H9 (cell line): ENCODE data around the gene PAPLN. TPM values are rescaled to one million over a fixed set of nuclear protein-coding genes. Genes with fewer than 3 reads are reported as not detected.

Experiments used
- DNase-seq: peaks from one replicate; pipeline ENCODE4 v3.0.0-alpha.2; 2017
- H2AFZ ChIP-seq: one replicate; pipeline ENCODE4 v1.6.1; 2013; ENCODE audit warnings: mild to moderate bottlenecking, low read length, control low read depth, moderate library complexity
- H2AK5ac ChIP-seq: 2 replicates; pipeline ENCODE4 v1.6.1; 2013; ENCODE audit warnings: low read length, control low read depth, mixed read lengths; ENCODE audit not compliant: insufficient read length
- H2BK120ac ChIP-seq: one replicate; pipeline ENCODE4 v1.6.1; 2013; ENCODE audit warnings: low read depth, mild to moderate bottlenecking, low read length, control low read depth, inconsistent platforms; ENCODE audit not compliant: poor library complexity, severe bottlenecking
- H2BK12ac ChIP-seq: 2 replicates; pipeline ENCODE4 v1.6.1; 2013; ENCODE audit warnings: low read length, control low read depth, mixed read lengths, low read depth; ENCODE audit not compliant: insufficient read length
- H2BK15ac ChIP-seq: 2 replicates; pipeline ENCODE4 v1.6.1; 2013; ENCODE audit warnings: low read depth, low read length, control low read depth
- H2BK20ac ChIP-seq: one replicate; pipeline ENCODE4 v1.6.1; 2013; ENCODE audit warnings: low read depth, mild to moderate bottlenecking, low read length, control low read depth, inconsistent platforms; ENCODE audit not compliant: poor library complexity, severe bottlenecking
- H2BK5ac ChIP-seq: 2 replicates; pipeline ENCODE4 v1.6.1; 2013; ENCODE audit warnings: low read length, control low read depth, mixed read lengths; ENCODE audit not compliant: insufficient read length
- H3K14ac ChIP-seq: 2 replicates; pipeline ENCODE4 v1.6.1; 2013; ENCODE audit warnings: low read length, control low read depth; ENCODE audit not compliant: insufficient read depth
- H3K18ac ChIP-seq: 2 replicates; pipeline ENCODE4 v1.6.1; 2013; ENCODE audit warnings: low read depth, mild to moderate bottlenecking, mixed read lengths, low read length, control low read depth; ENCODE audit not compliant: insufficient read length
- H3K23ac ChIP-seq: 2 replicates; pipeline ENCODE4 v1.6.1; 2013; ENCODE audit warnings: low read length, control low read depth, mixed read lengths, low read depth; ENCODE audit not compliant: insufficient read length
- H3K23me2 ChIP-seq: 2 replicates; pipeline ENCODE4 v1.6.1; 2013; ENCODE audit warnings: low read depth, mild to moderate bottlenecking, mixed read lengths, low read length, control low read depth; ENCODE audit not compliant: insufficient read length, poor library complexity, severe bottlenecking
- H3K27ac ChIP-seq: 2 replicates; pipeline ENCODE4 v1.5.1; 2013; ENCODE audit warnings: low read length, control low read depth, mixed read lengths, low read depth; ENCODE audit not compliant: insufficient read length
- H3K27me3 ChIP-seq: 2 replicates; pipeline ENCODE4 v1.6.1; 2013; ENCODE audit warnings: low read length, control low read depth, inconsistent platforms; ENCODE audit not compliant: insufficient read depth
- H3K4ac ChIP-seq: 2 replicates; pipeline ENCODE4 v1.6.1; 2013; ENCODE audit warnings: low read depth, mild to moderate bottlenecking, control low read depth, inconsistent platforms, low read length, moderate library complexity
- H3K4me1 ChIP-seq: 2 replicates; pipeline ENCODE4 v1.6.1; 2013; ENCODE audit warnings: low read length, control low read depth, inconsistent platforms; ENCODE audit not compliant: insufficient read depth
- H3K4me2 ChIP-seq: 2 replicates; pipeline ENCODE4 v1.6.1; 2013; ENCODE audit warnings: low read length, control low read depth, mixed read lengths; ENCODE audit not compliant: insufficient read length, insufficient read depth
- H3K56ac ChIP-seq: 2 replicates; pipeline ENCODE4 v1.6.1; 2013; ENCODE audit warnings: low read depth, mild to moderate bottlenecking, mixed read lengths, low read length, control low read depth; ENCODE audit not compliant: insufficient read length
- H3K79me1 ChIP-seq: 2 replicates; pipeline ENCODE4 v1.6.1; 2013; ENCODE audit warnings: low read depth, mild to moderate bottlenecking, moderate library complexity, low read length, control low read depth, inconsistent platforms; ENCODE audit not compliant: insufficient read depth, poor library complexity, severe bottlenecking
- H3K79me2 ChIP-seq: 2 replicates; pipeline ENCODE4 v1.6.1; 2013; ENCODE audit warnings: low read length, control low read depth, inconsistent platforms; ENCODE audit not compliant: insufficient read depth
- H3K9ac ChIP-seq: 2 replicates; pipeline ENCODE4 v1.6.1; 2013; ENCODE audit warnings: low read length, control low read depth, mixed read lengths; ENCODE audit not compliant: insufficient read length; ENCODE audit errors: extremely low read depth
- H3K9me3 ChIP-seq: one replicate; pipeline ENCODE4 v1.6.1; 2013; ENCODE audit warnings: low read depth, low read length, inconsistent platforms; ENCODE audit not compliant: control insufficient read depth
- H3T11ph ChIP-seq: one replicate; pipeline ENCODE4 v1.6.1; 2013; ENCODE audit warnings: mild to moderate bottlenecking, low read length, control low read depth, inconsistent platforms
- H4K20me1 ChIP-seq: one replicate; pipeline ENCODE4 v1.6.1; 2013; ENCODE audit not compliant: control insufficient read depth, insufficient read length, insufficient read depth
- H4K5ac ChIP-seq: 2 replicates; pipeline ENCODE4 v1.6.1; 2013; ENCODE audit warnings: low read depth, mild to moderate bottlenecking, mixed read lengths, low read length, control low read depth; ENCODE audit not compliant: insufficient read length
- H4K8ac ChIP-seq: replicated peaks from 2 replicates; pipeline ENCODE4 v1.6.1; 2013; ENCODE audit warnings: low read length, control low read depth, mixed read lengths, low read depth; ENCODE audit not compliant: insufficient read length
- H4K91ac ChIP-seq: 2 replicates; pipeline ENCODE4 v1.6.1; 2013; ENCODE audit warnings: low read depth, mild to moderate bottlenecking, moderate library complexity, mixed read lengths, low read length, control low read depth; ENCODE audit not compliant: insufficient read length
- H3K27ac Mint-ChIP-seq, 3 experiments: 2 replicates in 2 of 3; 3 replicates in 1 of 3; pipeline ENCODE4 v1.8.0; 2020 to 2021; ENCODE audit warnings: mixed read lengths in 3 of 3, mild to moderate bottlenecking in 1 of 3, moderate library complexity in 1 of 3
- H3K27me3 Mint-ChIP-seq: 2 replicates; pipeline ENCODE4 v1.8.0; 2021; ENCODE audit warnings: low read depth, mild to moderate bottlenecking, moderate library complexity, mixed read lengths
- H3K36me3 Mint-ChIP-seq, 3 experiments: 2 replicates in 2 of 3; 3 replicates in 1 of 3; pipeline ENCODE4 v1.8.0; 2020 to 2021; ENCODE audit warnings: low read depth in 3 of 3, mixed read lengths in 3 of 3; ENCODE audit not compliant: insufficient read depth in 1 of 3
- H3K4me1 Mint-ChIP-seq, 2 experiments: 2 replicates each; pipeline ENCODE4 v1.8.0; 2020; ENCODE audit warnings: mixed read lengths in 2 of 2
- H3K4me3 Mint-ChIP-seq, 2 experiments: 2 replicates in 1 of 2; 3 replicates in 1 of 2; pipeline ENCODE4 v1.8.0; 2020 to 2021; ENCODE audit warnings: mild to moderate bottlenecking in 2 of 2, mixed read lengths in 2 of 2, moderate library complexity in 1 of 2
- H3K9me3 Mint-ChIP-seq, 2 experiments: 2 replicates in 1 of 2; 3 replicates in 1 of 2; pipeline ENCODE4 v1.8.0; 2020; ENCODE audit warnings: mild to moderate bottlenecking in 2 of 2, mixed read lengths in 2 of 2, moderate library complexity in 1 of 2
- WGBS: extraction: QIAGEN DNeasy Blood & Tissue Kit; methylation state at CpG from one replicate; pipeline ENCODE4 v1.1.7; 2013; ENCODE audit warnings: missing lambda C conversion rate, low lambda C conversion rate, mixed read lengths; ENCODE audit not compliant: insufficient read length; ENCODE audit errors: extremely low coverage; 5-methylcytosine and 5-hydroxymethylcytosine counted together
- total RNA-seq: library from RNA; stranded (reverse); gene quantifications from 2 replicates; pipeline ENCODE4 v1.2.1, GENCODE V29; 2021
- TF ChIP-seq, protein P1 (sequence below): fragments of 200-600 bp; sonication (generic); conservative IDR thresholded peaks from 3 replicates; pipeline ENCODE4 v1.8.0; 2021; ENCODE audit warnings: antibody characterized with exemption, mild to moderate bottlenecking

Gene PAPLN
- total RNA-seq, 1 experiment from 2014 or later = 8.5 TPM

GRCh38 chr14:73246387-73247150 is 9.3 kb downstream of the PAPLN start:
- Histone ChIP-seq H3K4ac (no peak overlapping the region), H2BK15ac (no peak overlapping the region), H3K23ac (no peak overlapping the region), H3K14ac (no peak overlapping the region; the same call in 1 of the 2 replicates), H3K27me3 (no peaks in the 10 kb centered on the region), H3K79me1 (no peaks in the 10 kb centered on the region), H3T11ph (no peak overlapping the region), H4K8ac (no peak overlapping the region), H3K79me2 (no peaks in the 10 kb centered on the region), H4K20me1 (no peaks in the 10 kb centered on the region), H3K9me3 (no peaks in the 10 kb centered on the region), H4K91ac (no peak overlapping the region), H3K23me2 (no peaks in the 10 kb centered on the region), H3K27ac (no peak overlapping the region), H3K9ac (no peak overlapping the region), H3K18ac (no peak overlapping the region), H3K4me1 (no peaks in the 10 kb centered on the region), H2AFZ (no peak overlapping the region), H3K4me2 (no peak overlapping the region), H4K5ac (no peak overlapping the region), H2BK120ac (no peak overlapping the region), H2BK12ac (no peak overlapping the region), H2AK5ac (no peak overlapping the region), H3K56ac (no peak overlapping the region), H2BK20ac (no peak overlapping the region), H2BK5ac (no peak overlapping the region)
- Mint-ChIP-seq H3K4me3 (no peak overlapping the region), H3K9me3 (no peaks in the 10 kb centered on the region; a peak in 1 of 5 replicates), H3K27me3 (peaks cover 14% of the 10 kb centered on the region), H3K4me1 (peaks cover 5 to 13% of the 10 kb centered on the region in 2 experiments), H3K36me3 (peaks cover 0 to 7% (median 3%) of the 10 kb centered on the region in 3 experiments; a peak in 3 of 7 replicates), H3K27ac (no peak overlapping the region)
- TF ChIP-seq, protein P1, sequence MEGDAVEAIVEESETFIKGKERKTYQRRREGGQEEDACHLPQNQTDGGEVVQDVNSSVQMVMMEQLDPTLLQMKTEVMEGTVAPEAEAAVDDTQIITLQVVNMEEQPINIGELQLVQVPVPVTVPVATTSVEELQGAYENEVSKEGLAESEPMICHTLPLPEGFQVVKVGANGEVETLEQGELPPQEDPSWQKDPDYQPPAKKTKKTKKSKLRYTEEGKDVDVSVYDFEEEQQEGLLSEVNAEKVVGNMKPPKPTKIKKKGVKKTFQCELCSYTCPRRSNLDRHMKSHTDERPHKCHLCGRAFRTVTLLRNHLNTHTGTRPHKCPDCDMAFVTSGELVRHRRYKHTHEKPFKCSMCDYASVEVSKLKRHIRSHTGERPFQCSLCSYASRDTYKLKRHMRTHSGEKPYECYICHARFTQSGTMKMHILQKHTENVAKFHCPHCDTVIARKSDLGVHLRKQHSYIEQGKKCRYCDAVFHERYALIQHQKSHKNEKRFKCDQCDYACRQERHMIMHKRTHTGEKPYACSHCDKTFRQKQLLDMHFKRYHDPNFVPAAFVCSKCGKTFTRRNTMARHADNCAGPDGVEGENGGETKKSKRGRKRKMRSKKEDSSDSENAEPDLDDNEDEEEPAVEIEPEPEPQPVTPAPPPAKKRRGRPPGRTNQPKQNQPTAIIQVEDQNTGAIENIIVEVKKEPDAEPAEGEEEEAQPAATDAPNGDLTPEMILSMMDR = no peak
- WGBS = 100% methylated on average over 2 of the region's 18 CpGs
- DNase-seq = no peak
